Activated CD4-positive, CD25-positive, alpha-beta regulatory T cell treated with anti-CD3 and anti-CD28 coated beads, Interleukin-2, amount 50 U/mL, for 24 hours (primary cell): ENCODE results near the gene EXOC4.
"Not testable (repeated sequence)": the region's sequence is repeated elsewhere in the genome, so short reads cannot be mapped to it uniquely, and the experiment has no call there.

Experiments
- ATAC-seq, 2 donors: fragments of 150-1000 bp; cut with Tn5 transposase; one replicate each; pipeline ENCODE4 v1.10.0; 2021; ENCODE audit warnings: mild to moderate bottlenecking in 1 of 2, moderate library complexity in 1 of 2

The EXOC4 gene

DNA sequence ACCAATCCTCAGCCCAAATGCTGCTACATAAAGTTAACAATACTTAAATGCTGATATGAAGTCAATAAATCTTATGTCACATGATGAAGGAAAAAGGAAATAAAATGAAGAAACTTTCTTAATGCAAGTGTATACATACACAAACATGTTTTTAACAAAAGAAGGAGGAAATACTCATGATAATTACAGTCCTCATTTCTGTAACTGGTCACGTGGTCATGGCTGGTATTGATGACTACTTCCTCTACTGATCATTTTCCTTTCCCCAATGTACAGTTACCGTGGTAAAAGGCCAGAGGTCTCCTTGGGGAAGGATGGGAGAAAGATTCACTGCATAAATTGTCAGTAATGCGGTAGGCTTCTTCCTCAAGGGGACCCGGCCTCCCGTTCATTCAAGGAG is 390.8 kb downstream of the EXOC4 start:
- not testable (repeated sequence) for ATAC-seq

DNA sequence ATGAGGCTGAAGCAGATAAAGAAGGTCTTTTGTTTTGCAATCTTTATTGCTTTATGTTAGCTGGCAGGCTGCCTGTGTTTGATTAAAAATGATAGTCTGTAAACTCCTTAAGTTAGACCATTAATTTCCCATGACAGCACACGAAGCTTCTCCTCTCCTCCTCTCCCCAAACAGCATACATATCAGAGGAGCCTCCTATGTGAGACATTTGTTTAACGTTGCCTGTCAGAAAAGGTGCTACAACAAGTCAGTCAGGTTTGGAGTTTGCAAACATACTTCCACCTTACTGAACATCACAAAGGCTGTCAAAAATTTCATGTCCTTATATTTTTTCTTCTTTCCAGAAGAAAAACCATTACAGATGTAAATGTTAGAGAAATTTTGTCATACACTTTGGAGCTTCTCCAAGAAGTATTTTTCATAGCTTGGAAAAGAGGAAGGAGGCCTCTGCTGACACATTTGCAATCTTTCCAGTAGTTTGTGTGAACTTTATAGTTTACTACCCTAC is 393.1 kb downstream of the EXOC4 start:
- no peak for ATAC-seq

DNA sequence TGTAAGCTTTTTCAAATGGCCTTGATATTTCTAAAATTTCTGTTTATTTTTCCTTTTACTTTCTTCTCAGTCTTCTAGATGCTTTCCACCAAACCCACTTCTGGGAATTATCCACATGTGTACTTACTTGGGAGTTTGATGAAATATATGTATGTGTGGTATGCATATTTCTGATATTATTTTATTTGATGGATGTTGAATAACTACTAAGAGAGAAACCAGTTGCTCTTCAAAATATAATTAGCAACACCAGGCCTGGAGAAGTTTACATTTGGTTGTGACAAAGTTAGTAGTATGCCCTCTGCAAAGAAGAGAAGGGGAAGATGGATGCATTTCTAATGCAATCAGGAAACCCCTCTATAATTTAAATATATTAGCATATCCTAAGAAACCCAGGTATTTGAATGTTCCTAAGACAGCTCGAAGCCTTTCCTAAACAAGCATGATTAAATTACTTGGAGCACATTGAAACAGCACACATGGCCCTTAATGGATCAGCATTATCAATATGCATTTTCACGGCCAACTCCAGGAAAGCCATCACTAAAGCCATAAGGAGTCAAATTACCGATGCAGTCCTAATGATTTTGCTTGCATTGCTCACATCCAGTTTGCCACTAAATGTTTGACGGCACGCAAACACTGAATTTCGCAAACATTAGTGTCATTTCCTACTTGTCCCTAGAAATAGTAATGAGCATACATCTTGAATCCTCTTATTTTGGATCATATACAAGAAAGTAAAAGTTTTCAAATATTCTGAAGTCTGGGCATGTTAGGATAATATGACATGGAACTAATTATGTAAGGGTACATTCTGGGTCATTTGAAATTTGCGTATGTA is 393.8 kb downstream of the EXOC4 start:
- ATAC-seq: no peak

- ATAC-seq: no peak
Observed at GRCh38 chr7:133649593-133649992, 396.7 kb downstream of the EXOC4 start.

DNA sequence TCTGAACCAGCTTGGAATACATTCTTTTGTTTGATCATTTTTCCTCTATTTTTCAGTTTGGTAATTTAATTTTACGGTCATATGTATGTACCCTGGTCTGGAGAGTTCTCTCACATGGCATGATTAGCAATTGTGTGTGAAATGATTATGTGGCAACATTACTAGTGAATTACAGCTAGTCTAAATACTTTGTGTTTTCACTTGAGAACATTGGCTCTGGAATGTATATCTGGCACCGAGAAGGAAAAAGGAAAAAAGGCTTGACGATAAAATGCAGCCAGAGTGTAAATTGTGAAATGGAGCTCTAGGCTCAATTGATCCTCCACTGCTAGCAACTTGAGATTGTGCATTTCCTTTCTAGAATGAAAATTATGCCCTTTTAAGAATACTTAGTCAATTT is 397.2 kb downstream of the EXOC4 start:
- ATAC-seq: no peak

DNA sequence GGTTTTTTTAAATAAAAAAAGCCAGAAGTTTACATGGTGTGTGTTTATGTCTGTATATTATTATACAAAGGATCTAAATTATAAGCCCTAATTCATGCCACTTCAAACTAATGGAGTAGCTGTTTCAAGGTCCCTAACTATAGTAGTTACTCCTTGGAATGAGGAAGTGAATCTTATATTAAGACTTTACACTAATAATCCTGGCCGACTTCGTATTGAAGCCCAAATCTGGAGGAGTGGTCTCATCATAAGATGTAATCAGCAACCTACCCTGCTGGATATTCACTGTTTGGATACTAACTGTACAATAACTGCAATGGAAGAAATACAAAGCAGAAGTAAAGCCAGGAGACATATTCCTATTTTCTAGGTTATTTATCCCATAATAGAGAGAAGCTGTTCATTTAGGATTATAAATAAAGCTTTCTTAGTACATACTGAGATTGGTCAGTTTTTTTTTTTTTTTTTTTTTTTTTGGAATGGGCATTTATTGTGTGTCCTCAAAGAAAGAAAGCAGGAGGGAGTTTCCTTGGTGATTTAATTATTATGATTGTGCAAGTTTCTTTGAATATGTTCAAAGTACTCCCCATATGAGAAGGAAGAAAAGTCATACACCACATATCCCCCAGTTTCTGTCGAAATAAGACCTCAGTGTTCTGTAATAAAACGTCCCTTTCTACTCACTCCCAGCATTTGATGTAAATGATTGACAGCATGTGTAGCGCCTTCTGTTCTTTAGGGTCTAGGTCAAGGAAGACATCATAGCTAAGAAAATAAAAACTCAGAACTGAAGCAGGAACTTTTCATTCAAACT is 397.8 kb downstream of the EXOC4 start:
- ATAC-seq: no peak

DNA sequence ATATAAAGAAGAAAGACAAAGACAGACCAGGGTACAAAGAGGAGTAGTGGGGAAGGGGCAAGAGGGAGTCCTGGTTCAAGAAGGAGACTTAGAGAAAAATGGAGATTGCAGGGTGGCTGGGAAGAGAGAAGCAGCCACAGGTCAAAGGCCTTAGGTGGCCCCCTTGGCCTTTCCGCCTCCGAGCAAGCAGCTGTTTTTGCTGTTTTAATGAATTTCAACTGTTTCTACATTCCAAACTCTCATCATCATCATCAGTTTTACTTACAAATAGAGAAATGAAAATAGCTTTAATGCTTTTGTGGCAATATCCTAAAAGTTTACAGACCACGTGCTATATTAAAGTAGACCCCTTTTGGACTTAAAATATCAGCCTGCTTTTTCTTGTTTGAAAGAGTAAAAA is 399.7 kb downstream of the EXOC4 start:
- ATAC-seq: no peak

DNA sequence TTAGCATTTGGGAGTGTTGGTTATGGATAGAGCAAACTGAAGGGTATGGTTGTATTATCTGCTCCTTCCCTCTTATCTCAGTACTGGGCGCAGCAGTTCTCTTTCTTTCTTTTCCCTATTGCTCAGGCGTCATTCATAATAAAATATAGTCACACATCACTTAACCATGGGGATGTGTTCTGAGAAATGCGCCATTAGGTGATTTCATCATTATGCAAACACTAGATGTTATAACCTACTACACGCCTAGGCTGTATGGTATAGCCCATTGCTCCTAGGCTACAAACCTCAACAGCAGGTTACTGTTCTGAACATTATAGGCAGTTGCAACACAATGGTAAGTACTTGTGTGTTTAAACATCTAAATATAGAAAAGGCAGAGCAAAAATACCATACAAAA is 401.7 kb downstream of the EXOC4 start:
- ATAC-seq: no peak

GRCh38 chr7:133662276-133662675 is 409.4 kb downstream of the EXOC4 start:
- ATAC-seq: no peak

DNA sequence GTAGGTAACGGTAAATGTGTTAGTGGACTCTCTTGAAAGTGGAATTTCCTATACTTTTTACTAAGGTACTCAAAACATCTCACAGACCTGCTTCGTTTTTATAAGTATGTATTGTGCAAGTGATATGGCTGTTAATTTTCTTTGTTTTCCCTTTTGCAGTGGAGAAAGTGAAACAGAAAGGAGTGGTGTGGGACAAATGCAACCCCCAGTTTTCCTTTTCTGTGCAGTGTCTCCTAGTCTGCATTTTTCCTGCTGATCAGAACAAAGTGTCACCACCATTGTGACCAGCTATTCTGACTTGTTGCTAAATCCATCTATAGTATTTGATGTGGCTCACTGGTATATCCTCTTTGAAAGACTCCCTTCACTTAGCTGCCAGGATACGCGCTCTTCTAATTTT is 410.0 kb downstream of the EXOC4 start:
- no peak for ATAC-seq

GRCh38 chr7:133664528-133664927 is 411.6 kb downstream of the EXOC4 start:
- no peak for ATAC-seq

- ATAC-seq: no peak
Observed at GRCh38 chr7:133668296-133669060, 415.6 kb downstream of the EXOC4 start.

GRCh38 chr7:133669061-133669455 is 416.2 kb downstream of the EXOC4 start:
- no peak for ATAC-seq

DNA sequence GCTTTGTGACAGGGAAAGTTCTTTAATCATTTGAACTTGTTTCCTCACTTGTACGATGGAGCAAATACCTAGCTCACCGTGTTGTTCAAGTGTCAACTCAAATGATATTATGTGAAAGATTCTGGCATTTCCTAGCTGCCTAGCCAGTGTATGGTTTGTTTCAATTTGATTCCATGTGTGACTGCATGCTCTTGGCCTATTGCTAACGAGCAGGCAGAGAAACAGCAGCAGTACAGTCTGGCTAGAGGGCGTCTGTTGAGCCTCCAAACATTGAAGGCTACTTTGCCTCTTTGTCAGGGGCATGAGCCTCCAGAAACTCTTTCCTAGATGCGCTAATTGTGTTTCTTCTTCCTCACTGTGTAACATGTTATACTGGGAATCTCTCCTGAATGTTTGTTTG is 417.4 kb downstream of the EXOC4 start:
- ATAC-seq: no peak

- no peak for ATAC-seq
Observed at GRCh38 chr7:133672866-133673265, 420.0 kb downstream of the EXOC4 start.

DNA sequence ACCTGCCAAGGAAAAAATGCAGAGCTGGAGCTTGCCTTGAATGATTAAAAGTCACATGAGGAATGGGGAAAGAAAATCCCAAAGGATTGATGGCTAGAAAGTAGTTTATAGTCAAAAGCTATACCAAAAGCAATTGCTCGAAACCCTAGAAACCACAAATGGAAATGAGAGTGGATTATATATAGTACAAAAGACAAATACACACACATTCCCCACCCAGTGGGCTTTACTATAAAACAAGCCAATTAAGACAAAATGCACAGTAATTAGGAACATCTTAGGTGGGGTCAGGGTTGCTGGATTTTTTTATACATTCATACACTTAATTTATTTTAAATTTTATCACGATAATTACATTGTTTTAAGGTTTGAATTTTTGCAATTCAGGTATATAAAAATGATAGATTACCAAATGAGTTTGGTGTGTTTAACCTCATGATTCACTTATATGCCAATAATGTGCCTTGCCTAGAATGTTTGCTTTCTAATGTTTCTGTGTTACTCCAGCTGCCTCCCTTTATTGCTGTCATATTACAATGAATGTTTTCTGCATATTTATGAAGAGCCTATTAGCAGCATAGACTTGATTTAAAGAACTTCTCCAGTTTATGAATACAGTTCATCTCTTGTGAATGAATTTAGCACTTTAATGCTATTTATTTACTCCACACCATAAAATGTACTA is 421.3 kb downstream of the EXOC4 start:
- no peak for ATAC-seq

GRCh38 chr7:133675510-133676218 is 422.8 kb downstream of the EXOC4 start:
- ATAC-seq: no peak

GRCh38 chr7:133676805-133677370 is 424.0 kb downstream of the EXOC4 start:
- ATAC-seq: no peak

DNA sequence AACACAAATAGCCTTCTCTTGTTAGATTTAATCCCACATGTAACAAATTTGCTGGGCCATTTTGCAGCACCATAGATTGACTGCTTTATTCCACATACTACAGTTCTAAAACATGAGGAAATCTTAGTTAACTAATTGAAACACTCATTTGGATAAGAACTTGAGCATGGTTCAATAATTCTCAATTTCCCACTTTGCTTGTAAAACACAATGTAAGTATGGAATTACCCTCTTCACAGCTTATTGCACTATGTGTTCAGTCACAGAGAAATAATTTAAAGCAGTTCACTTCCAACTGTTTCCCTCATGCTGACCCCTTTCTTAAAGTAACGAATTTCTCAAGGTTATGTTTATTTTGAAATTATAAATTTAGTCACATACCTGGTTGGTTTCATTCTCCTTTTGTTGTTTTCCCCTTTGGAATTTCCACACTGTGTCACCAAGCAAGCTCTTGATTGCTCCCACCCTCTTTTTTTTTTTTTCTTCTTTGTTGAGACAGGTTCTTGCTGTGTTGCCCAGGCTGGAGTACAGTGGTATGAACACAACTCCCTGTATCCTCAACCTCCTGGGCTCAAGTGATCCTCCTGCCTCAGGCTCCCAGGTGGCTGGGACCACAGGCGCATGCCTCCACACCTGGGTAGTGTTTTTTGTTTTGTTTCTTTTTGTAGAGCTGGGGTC is 425.4 kb downstream of the EXOC4 start:
- ATAC-seq: no peak

DNA sequence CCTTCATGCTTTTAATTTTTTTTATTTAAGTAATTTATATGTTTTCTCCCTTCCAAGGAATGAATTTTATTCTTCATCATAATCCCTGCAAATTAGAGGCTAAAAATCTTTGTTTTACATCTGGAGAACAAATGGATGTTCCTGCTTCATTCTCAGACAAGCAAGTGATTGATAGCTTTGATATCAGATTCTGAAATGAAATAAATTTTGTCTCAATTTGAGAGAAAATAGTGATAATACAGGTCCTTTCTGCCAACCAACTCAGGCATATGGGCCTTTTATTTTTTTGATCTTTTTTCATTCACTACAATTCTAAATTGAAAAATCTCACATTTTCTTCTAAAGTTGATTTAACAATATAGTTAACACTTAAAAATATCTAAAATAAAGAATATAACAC is 427.1 kb downstream of the EXOC4 start:
- no peak for ATAC-seq

DNA sequence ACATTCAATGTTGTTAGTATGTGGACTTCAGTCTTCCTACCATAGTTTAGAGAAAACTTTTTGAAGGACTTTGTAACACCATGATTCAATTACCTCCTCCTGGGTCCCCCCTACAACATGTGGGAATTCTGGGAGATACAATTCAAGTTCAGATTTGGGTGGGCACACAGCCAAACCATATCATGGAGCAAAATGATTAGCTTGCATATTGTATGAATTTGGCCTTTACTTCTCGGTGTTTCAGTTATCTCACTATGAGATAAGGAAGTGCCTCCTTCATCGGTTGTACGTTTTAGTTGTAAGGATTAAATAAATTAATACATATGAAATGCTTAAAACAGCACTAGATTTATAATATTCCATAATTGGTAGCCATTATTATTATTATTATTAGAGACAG is 428.7 kb downstream of the EXOC4 start:
- ATAC-seq: no peak
